GM19452 (cell line): ENCODE measurements around the gene HLF.

Source experiments
- ATAC-seq: cut with Tn5 transposase; IDR thresholded peaks from one replicate; pipeline ENCODE4 v1.9.1; 2021; ENCODE audit not compliant: unreplicated experiment

HLF gene

DNA sequence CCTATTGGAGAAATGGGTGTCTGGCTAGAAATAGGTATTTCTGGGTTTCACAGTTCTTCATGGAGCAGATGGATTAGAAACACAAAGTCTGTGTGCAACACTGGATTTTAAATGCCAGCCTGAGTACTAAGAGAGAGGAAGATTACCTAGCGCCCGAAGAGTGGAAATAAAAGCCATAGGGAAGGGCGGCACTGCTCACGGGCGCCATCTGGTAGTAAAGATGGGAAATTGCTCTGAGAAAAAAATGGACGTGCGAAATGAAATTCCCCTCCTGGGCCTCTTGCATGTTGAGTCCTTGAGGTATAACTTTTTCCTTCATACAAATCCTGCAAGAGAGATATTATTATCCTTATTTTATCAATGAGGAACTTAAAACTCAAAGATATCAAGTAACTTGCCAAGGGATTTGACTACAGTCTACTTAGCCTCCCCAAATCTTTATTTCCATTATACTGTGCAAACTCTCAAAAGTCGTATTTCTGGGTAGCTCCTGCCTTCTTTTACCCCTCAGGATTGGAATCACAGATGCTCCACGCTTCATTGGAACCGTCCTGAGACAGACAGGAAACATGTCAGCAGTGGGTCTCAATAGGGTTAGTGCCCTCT lies 84.1 kb downstream of the HLF start:
- ATAC-seq = peak; percentile 65

- ATAC-seq = no peak
These were observed 86.1 kb downstream of the HLF start for GRCh38 chr17:55350825-55351205.

DNA sequence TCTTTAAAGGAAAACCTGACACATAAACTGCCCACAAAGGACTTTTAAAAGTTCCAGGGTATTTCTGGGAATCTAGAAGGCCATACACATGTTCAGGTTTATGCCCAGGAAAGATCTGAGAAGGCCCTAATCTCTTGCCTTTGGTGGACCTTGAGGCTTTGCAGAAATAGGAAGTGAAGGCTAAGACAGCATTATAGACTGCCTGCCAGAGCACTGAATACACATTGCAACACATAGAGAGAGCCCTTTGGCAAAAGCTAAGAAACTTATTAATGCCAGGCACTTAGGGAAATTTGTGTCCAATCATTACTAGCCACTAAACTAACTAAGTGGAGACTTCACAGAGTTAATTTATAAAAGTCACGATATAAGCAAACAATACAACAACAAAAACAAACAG lies 86.5 kb downstream of the HLF start:
- ATAC-seq = no peak

DNA sequence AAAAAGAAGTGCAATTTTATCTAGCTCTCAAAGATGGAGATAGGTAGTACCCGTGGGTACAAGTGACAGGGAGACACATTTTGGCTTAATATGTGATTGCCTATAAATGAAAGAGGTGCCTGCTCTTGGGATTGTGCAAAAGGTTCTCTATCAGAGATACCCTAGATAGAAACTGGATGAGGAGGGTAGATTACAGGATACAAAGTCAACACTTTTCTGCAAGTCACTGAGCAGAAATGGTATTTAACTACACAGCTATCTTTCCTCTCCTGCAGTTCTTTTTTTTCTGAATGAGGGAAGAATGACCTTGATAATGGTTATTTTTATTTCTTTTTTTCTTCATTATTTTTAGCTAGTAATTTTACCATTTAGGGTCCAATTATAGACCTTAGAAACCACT lies 89.2 kb downstream of the HLF start:
- ATAC-seq = no peak

DNA sequence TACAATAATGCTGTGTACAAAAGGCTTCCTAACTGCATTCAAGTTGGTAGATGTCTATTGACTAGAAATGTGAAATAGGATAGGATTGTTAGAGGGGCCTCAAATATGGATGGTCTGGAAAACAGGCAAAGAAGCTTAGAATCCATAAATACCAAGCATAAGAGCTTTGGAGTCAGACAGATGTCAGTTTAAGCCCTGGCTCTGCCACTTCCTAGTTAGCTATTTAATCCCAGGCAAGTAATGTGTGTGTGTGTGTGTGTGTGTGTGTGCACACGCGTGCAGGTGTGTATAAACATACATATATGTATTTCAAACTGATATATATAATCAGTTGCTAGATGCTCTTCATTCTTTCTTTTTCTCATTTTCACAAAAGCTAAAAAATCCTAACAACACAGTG lies 90.2 kb downstream of the HLF start:
- ATAC-seq = no peak

GRCh38 chr17:55356434-55357328 lies 91.9 kb downstream of the HLF start:
- peak; percentile 98 for ATAC-seq

DNA sequence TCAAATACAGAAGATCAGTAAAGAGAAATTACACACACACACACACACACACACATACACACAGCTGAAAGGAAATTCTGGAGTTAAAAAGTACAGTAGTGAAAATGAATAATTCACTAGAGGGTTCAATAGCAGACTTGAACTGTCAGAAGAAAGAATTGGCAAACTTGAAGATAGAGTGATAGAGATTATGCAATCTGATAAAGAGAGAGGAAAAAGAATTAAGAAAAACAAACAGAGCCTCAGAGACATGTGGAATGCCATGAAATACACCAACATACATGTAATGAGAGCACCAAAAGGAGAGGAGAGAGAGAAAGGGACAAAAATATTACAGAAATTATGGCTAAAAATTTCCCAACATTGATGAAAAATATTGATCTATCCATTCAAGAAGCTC lies 96.2 kb downstream of the HLF start:
- no peak for ATAC-seq

- no peak for ATAC-seq
These were observed 98.3 kb downstream of the HLF start for GRCh38 chr17:55363033-55363432.

GRCh38 chr17:55366020-55366481 lies 101.3 kb downstream of the HLF start:
- ATAC-seq = no peak

DNA sequence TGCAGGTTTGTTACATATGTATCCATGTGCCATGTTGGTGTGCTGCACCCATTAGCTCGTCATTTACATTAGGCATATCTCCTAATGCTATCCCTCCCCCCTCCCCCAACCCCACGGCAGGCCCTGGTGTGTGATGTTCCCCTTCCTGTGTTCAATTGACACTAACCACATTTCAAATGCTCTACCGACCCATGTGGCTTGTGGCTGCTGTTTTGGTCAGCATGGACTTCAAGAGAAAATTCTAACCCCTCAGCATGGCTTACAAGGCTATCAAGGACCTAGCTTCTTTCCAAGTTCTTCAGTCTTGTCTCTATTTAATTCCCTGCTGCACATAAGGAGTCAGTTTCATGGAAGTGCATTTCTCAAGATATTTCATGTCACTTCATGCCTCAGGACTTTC lies 103.9 kb downstream of the HLF start:
- ATAC-seq = no peak
